NT2/D1 (cell line): Measurements from ENCODE around the gene IQGAP3.
A peak's percentile ranks its signal among the peaks of the same experiment; 100 is the strongest.

Experiments used
- DNase-seq: peaks from one replicate; pipeline ENCODE4 v3.0.0-alpha.2; 2011; ENCODE audit warnings: low read depth, low spot score
- H3K27me3 ChIP-seq: 2 replicates; pipeline ENCODE4 v1.6.0; 2011; ENCODE audit warnings: mild to moderate bottlenecking; ENCODE audit not compliant: insufficient read length, insufficient read depth
- H3K36me3 ChIP-seq: 2 replicates; pipeline ENCODE4 v1.6.1; 2011; ENCODE audit warnings: mild to moderate bottlenecking, low read length, mixed read lengths; ENCODE audit not compliant: insufficient read depth, insufficient read length
- H3K4me1 ChIP-seq: 2 replicates; pipeline ENCODE4 v1.5.1; 2011; ENCODE audit not compliant: insufficient read depth, insufficient read length
- H3K4me3 ChIP-seq: 2 replicates; pipeline ENCODE4 v1.5.1; 2011; ENCODE audit warnings: low read depth; ENCODE audit not compliant: insufficient read length
- H3K9ac ChIP-seq: 2 replicates; pipeline ENCODE4 v1.6.0; 2011; ENCODE audit warnings: low read depth; ENCODE audit not compliant: insufficient read length
- H3K9me3 ChIP-seq: 2 replicates; pipeline ENCODE4 v1.5.1; 2011; ENCODE audit warnings: mild to moderate bottlenecking, low read length; ENCODE audit not compliant: insufficient read depth
- SUZ12 ChIP-seq: IDR thresholded peaks from 2 replicates; pipeline ENCODE4 v1.6.1; 2011; ENCODE audit not compliant: insufficient read length, insufficient read depth; ENCODE audit errors: extremely low read depth
- YY1 ChIP-seq: IDR thresholded peaks from 2 replicates; pipeline ENCODE4 v1.6.1; 2011; ENCODE audit not compliant: insufficient read length, insufficient read depth
- ZNF274 ChIP-seq: IDR thresholded peaks from 2 replicates; pipeline ENCODE4 v1.6.1; 2011; ENCODE audit warnings: mild to moderate bottlenecking, low read depth, low read length

IQGAP3 gene

GRCh38 chr1:156503698-156504437 lies 68.5 kb downstream of the IQGAP3 start:
- TF ChIP-seq YY1, result no peak
- TF ChIP-seq ZNF274, result no peak
- no peak for TF ChIP-seq SUZ12
- H3K4me3 ChIP-seq, result no peak overlapping the region
- H3K36me3 ChIP-seq, result no peaks in the 10 kb centered on the region
- peaks cover 16% of the 10 kb centered on the region for H3K4me1 ChIP-seq
- H3K27me3 ChIP-seq, result no peaks in the 10 kb centered on the region
- no peak for DNase-seq
- peaks cover 11% of the 10 kb centered on the region; the same call in 1 of the 2 replicates for H3K9me3 ChIP-seq
- H3K9ac ChIP-seq, result peak overlapping the region; percentile 57

- no peak for TF ChIP-seq SUZ12
- TF ChIP-seq ZNF274, result no peak
- no peak for TF ChIP-seq YY1
- Histone ChIP-seq H3K27me3 (no peaks in the 10 kb centered on the region), H3K4me1 (peaks cover 20% of the 10 kb centered on the region), H3K4me3 (no peak overlapping the region), H3K9ac (no peak overlapping the region), H3K36me3 (no peaks in the 10 kb centered on the region), H3K9me3 (peaks cover 11% of the 10 kb centered on the region; the same call in 1 of the 2 replicates)
- DNase-seq, result peak; percentile 83
Measured at GRCh38 chr1:156502894-156503697, 69.3 kb downstream of the IQGAP3 start.

- no peak overlapping the region for H3K4me3 ChIP-seq
- H3K9ac ChIP-seq, result no peak overlapping the region
- no peaks in the 10 kb centered on the region for H3K27me3 ChIP-seq
- peaks cover 3% of the 10 kb centered on the region for H3K36me3 ChIP-seq
- H3K9me3 ChIP-seq, result peaks cover 11% of the 10 kb centered on the region; the same call in 1 of the 2 replicates
- no peak for DNase-seq
- TF ChIP-seq ZNF274 (no peak), YY1 (no peak), SUZ12 (no peak)
- peaks cover 24% of the 10 kb centered on the region for H3K4me1 ChIP-seq
Measured at GRCh38 chr1:156502391-156502893, 69.9 kb downstream of the IQGAP3 start.

GRCh38 chr1:156500793-156501506 lies 71.4 kb downstream of the IQGAP3 start:
- Histone ChIP-seq H3K4me3 (peak overlapping the region; percentile 89), H3K27me3 (no peaks in the 10 kb centered on the region), H3K4me1 (peaks cover 37% of the 10 kb centered on the region), H3K36me3 (peaks cover 4% of the 10 kb centered on the region), H3K9ac (peak overlapping the region; percentile 84), H3K9me3 (peaks cover 11% of the 10 kb centered on the region; the same call in 1 of the 2 replicates)
- peak; percentile 95 for DNase-seq
- TF ChIP-seq ZNF274 (no peak), SUZ12 (no peak), YY1 (peak; percentile 26)

GRCh38 chr1:156500543-156500792 lies 71.9 kb downstream of the IQGAP3 start, which contains the start of gene MEF2D:
Gene MEF2D, minus strand, starts transcription at chr1:156500775. Its CDS starts 17,483 bp downstream, at chr1:156483292.
- DNase-seq, result no peak
- H3K4me1 ChIP-seq, result peaks cover 37% of the 10 kb centered on the region

GRCh38 chr1:156499842-156500542 lies 72.4 kb downstream of the IQGAP3 start:
- Histone ChIP-seq H3K4me3 (peak overlapping the region; percentile 89), H3K36me3 (peaks cover 7% of the 10 kb centered on the region), H3K9ac (peak overlapping the region; percentile 80), H3K27me3 (no peaks in the 10 kb centered on the region), H3K4me1 (peaks cover 39% of the 10 kb centered on the region), H3K9me3 (peaks cover 11% of the 10 kb centered on the region; the same call in 1 of the 2 replicates)
- no peak for DNase-seq
- TF ChIP-seq ZNF274 (no peak), YY1 (no peak), SUZ12 (no peak)

More at GRCh38 chr1:156500543-156500792, 71.9 kb downstream of the IQGAP3 start, which contains the start of gene MEF2D:
- TF ChIP-seq YY1 (no peak), SUZ12 (no peak), ZNF274 (no peak)
- Histone ChIP-seq H3K4me3 (peak within 1 kb of the TSS; percentile 89), H3K9ac (peak within 1 kb of the TSS; percentile 84), H3K27me3 (no peaks in the 10 kb centered on the region), H3K9me3 (peaks cover 11% of the 10 kb centered on the region; the same call in 1 of the 2 replicates), H3K36me3 (peaks cover 4% of the 10 kb centered on the region)
